T-helper 1 cell (primary cell): ENCODE measurements around the gene ARPP21.

Experiments
- DNase-seq, 5 donors: peaks; one replicate each; pipeline ENCODE4 v3.0.0-alpha.2; 2012 to 2020

The ARPP21 gene

DNA sequence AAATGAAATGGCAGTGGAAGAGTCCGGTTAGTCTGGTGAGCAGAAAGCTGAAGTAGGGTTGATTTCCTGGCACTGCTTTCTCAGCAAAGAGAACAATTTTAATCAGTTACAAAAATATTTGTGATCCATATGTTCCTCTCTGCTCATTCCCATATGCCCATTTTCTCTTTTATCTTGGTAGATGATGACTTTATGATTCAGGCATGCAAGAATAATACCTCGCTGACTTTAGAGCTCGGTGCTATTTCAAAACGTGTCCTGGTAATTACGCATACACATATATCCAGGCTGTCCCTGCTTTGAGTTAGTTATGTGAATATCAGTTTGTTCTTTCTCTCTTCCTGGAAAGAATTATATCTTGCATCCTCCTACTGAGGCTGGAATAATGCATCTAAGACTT is 38.5 kb downstream of the ARPP21 start:
- DNase-seq, result no peak

DNA sequence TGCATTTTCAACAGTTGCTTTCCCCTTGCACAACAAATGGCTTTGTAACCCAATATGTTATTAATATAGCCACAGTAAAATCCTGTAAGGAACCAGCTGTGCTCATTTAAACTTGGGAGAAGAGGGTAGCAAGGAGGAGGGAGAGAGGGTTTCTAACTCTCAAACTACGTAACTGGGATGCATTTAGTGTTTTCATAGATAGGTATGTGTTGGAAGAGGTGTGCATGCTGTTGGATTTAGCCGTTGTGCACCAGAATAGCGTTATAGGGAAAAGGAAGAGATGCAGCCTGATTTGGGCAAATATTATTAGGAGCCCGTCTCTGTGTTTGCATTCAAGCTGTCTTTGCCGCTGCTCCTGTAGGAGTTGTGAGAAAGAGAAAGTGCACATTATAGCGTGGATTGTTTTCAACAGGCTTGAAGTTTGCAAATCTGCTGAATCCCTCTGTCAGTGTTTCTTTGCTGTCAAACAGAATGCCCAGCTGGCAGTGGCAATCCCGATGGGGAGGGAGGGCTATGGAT is 39.4 kb downstream of the ARPP21 start:
- no peak for DNase-seq

- DNase-seq, result no peak
Observed at GRCh38 chr3:35679409-35680080, 40.2 kb downstream of the ARPP21 start.

DNA sequence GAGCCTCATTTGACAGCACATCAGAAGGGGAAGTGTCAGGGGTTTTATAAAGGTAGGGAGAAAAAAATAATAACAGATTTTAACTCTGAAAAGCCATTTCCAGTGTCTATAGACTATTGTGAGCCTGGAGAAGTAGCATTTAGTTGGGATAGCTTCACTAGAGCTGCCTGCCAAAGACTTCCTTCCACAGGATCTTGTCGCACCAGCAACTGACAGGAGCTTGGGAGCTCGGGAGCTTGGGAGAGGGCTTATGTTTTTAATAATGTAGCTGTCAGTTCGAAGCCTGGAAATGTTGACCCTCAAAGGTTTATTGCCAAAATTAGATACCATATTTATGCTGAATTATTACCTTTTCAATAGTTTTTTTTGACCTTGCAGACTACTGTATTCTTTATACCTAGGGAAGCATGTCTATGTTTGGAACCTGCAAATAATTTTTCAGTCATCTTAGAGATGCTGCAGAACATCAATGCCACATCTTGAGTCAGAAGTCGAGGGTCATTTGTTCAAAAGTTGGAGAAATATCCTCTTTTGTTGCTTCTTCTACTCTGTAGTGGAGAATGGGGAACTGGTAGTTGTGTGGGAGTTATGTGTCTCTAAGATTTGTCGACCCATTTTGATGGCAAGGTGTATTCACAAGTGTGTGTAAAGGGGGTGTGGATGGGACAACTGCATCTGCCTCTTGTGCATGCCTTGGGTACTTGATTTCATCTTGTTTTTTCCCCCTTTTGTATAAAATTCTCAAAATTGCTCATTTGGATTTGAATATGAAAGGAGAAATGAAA is 41.7 kb downstream of the ARPP21 start:
- no peak for DNase-seq

DNA sequence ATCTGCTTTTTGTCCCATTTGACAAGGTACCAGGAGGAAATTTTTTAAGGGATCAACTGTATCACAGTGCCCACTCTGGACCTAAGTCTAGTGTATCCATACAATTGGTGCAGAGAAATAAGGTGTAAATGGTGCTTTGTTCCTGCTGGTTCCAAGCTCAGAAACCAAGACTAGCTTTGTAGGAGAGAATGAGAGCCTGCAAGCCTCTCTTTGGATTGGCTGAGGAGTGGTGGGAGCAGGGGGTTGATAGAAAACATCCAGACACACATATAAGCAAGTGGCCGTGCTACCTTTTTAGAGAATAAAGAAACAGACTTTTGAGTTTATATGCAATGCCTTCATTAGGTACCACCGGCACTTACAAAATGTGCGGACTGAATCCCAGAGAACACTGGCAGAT is 45.8 kb downstream of the ARPP21 start:
- DNase-seq, result no peak

DNA sequence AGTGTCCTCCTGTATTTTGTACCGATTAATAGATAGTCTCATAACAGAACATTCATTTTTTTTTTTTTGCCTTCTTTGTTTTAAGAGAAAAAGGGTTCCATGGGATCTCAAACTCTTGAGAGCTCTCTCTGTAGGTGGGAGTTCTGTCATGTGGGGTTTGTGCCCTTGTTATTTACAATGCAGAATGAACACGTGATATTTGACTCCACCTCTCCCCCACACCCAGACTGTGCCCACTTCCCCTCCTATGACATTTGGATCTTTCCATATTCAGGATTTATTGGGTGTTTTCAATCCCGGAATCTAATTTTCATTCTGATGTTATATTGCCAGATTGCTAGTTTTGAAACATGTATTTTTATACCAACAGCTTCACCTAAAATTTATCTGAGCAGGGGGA is 49.5 kb downstream of the ARPP21 start:
- no peak for DNase-seq

- DNase-seq, result no peak
Observed at GRCh38 chr3:35690271-35690670, 50.9 kb downstream of the ARPP21 start.

- no peak for DNase-seq
Observed at GRCh38 chr3:35705904-35706303, 66.6 kb downstream of the ARPP21 start.

- no peak for DNase-seq
Observed at GRCh38 chr3:35707904-35708303, 68.6 kb downstream of the ARPP21 start.

DNA sequence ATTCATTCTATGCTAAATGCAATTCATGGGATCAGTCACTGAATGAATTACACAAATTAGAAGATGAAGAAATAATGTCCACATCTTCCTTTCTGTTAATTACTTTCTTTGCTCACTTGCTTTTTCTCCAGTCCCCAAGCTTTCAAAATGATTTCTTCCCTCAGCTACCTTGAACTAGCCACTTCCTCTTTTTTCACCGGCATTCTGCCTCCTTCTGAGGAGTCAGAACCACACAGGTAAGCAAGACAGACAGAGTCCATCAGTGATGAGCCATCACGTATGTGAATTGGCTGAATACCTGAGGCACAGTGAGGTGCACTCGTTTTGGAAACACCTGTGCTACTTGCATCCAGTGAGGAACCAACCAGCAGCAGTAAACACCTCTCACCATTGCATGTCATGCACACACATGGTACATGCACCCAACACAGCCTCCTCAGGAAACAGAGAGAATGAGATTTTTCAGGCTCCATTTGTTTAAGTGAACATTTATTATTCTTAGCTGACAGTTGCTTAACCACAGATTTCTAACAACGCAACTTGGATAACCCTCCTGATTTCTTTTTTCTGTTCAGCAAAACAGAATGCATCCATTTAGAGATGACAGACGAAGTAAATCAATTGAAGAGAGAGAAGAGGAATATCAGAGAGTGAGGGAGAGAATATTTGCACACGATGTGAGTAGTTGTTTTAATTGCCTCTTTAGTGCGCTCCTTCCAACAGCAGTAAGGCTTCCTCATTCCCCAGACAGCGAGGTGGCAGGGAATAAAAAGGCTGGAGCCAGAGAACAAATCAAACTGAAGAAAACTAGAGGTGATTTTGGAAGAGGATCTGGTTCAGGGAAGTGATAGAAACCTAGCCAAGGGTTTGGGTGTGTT is 69.3 kb downstream of the ARPP21 start:
- no peak for DNase-seq

- no peak for DNase-seq
Observed at GRCh38 chr3:35709691-35710090, 70.4 kb downstream of the ARPP21 start.

DNA sequence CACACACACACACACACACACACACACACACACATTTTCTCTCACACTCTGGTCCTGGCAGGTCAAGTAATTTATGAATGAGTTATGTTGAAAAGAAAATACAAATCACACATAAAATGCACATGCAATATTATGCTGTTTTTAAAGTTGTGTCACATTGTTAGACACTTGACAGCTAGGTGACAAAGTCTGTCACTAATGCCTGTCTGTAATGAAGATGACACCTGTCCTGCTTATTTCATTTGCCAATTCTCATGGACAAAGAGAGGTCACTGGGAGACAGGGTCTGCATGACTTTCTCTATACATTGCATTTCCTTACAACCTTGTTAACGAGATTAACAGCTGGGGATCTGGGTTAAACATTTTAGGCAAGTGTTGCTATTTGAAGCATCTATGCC is 71.2 kb downstream of the ARPP21 start:
- no peak for DNase-seq

DNA sequence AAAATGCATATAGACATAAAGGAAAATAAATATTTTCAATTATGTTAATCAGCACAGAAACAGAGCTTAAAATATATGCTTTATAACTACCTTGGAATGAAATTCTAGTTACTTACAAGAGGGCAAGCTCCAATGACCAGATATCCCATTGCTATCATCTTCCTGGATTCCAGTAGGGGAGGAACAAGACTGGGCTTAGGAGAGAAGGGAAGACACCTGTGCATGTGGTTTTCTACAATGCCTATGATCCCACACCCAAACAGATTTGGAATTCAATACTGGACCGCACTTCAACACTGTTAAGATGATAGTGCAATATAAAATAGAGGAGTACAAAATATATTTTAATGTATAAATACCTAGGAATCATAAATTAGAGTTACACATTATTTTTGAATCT is 79.6 kb downstream of the ARPP21 start:
- no peak for DNase-seq

GRCh38 chr3:35721628-35722027 is 82.3 kb downstream of the ARPP21 start:
- no peak for DNase-seq

GRCh38 chr3:35722902-35723301 is 83.6 kb downstream of the ARPP21 start:
- no peak for DNase-seq

- no peak for DNase-seq
Observed at GRCh38 chr3:35723480-35724097, 84.3 kb downstream of the ARPP21 start.

- DNase-seq, result no peak
Observed at GRCh38 chr3:35724106-35724505, 84.8 kb downstream of the ARPP21 start.

GRCh38 chr3:35727179-35727578 is 87.9 kb downstream of the ARPP21 start:
- no peak for DNase-seq

DNA sequence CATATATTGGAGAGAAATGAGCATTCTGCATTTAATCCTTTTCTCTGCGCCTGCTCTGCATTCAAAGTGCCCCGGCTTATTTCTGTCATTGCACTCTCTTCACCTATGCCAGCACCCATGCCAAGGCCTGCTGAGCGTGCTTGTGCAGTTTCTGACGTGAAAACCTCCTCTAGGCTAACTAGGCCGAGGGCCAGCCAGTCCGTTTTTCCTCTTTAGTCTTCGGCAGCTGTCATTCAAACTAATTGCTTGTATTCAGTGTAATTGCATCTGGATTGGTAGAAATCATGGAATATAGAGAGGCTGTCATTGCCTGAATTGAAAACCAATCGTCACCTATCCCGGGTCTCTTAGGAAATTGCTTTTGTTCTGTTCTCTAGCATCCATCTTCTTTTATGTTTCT is 94.0 kb downstream of the ARPP21 start:
- no peak for DNase-seq

- DNase-seq, result no peak
Observed at GRCh38 chr3:35733864-35734263, 94.5 kb downstream of the ARPP21 start.

DNA sequence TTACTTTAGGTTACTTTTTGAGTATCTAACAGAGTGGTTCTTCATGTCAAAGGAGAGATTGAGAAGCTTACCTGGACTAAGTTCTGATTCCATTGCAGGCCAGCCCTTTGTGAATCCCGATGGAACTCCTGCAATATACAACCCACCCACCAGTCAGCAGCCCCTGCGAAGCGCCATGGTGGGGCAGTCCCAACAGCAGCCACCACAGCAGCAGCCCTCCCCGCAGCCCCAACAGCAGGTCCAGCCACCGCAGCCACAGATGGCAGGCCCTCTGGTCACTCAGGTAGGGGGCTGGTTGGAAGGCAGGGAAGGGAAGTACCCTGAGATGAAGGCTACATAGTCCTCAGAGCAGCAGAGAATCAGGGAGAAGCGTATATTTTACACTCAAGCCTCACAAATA is 97.8 kb downstream of the ARPP21 start:
- DNase-seq, result no peak

- DNase-seq, result no peak
Observed at GRCh38 chr3:35737527-35737926, 98.2 kb downstream of the ARPP21 start.
